Endothelial cell of umbilical vein (primary cell): ENCODE results near the gene SLFN12L. TPM values are rescaled to one million over a fixed set of nuclear protein-coding genes. Genes with fewer than 3 reads are reported as not detected.
A peak's percentile ranks its signal among the peaks of the same experiment; 100 is the strongest.
"Not testable (repeated sequence)": the region's sequence is repeated elsewhere in the genome, so short reads cannot be mapped to it uniquely, and the experiment has no call there.

Experiments
- BruUV-seq: library from RNA; stranded (reverse); fragments of 400-500 nt; replicated peaks from 2 replicates; lab custom pipeline; 2021; lab: Mats Ljungman, UMichigan
- CTCF ChIA-PET: fragments of 300-600, 350-600 bp; sonication (Branson Sonifier 250); formaldehyde crosslinking; loops from one replicate; lab custom pipeline; 2021; ENCODE audit warnings: antibody characterized with exemption, inconsistent platforms; lab: Charles Lee
- POLR2A ChIA-PET: fragments of 300-600, 350-600 bp; sonication (Branson Sonifier 250); formaldehyde crosslinking; loops from one replicate; lab custom pipeline; 2021; ENCODE audit warnings: antibody characterized with exemption, inconsistent platforms; lab: Charles Lee
- DNase-seq: peaks from one replicate; pipeline ENCODE4 v3.0.0-alpha.2; 2011; ENCODE audit warnings: low read depth, low spot score
- FAIRE-seq: peaks from 2 replicates; lab custom pipeline; 2011; peaks lifted over from hg19 to GRCh38; lab: Jason Lieb, UNC
- H2AFZ ChIP-seq: 2 replicates; pipeline ENCODE4 v1.6.0; 2012; ENCODE audit warnings: low read depth, low read length, control low read depth, inconsistent platforms
- H3K27ac ChIP-seq: 2 replicates; pipeline ENCODE4 v1.5.1; 2011; ENCODE audit warnings: low read depth, mild to moderate bottlenecking, control low read depth, low read length, moderate library complexity; ENCODE audit not compliant: insufficient read depth
- H3K27me3 ChIP-seq, 2 experiments: 2 replicates each; pipeline versions ENCODE4 v1.6.0 to v1.6.1; 2011; ENCODE audit warnings: low read length in 2 of 2, mixed read lengths in 1 of 2; ENCODE audit not compliant: control insufficient read depth in 2 of 2, insufficient read depth in 2 of 2
- H3K36me3 ChIP-seq, 2 experiments: 2 replicates in 1 of 2; 3 replicates in 1 of 2; pipeline ENCODE4 v1.5.1; 2011; ENCODE audit warnings: low read length in 2 of 2, mild to moderate bottlenecking in 1 of 2, moderate library complexity in 1 of 2; ENCODE audit not compliant: control insufficient read depth in 2 of 2, insufficient read depth in 2 of 2; ENCODE audit errors: extremely low read depth in 1 of 2
- H3K4me1 ChIP-seq: 3 replicates; pipeline ENCODE4 v1.5.1; 2011; ENCODE audit warnings: mild to moderate bottlenecking, low read length; ENCODE audit not compliant: control insufficient read depth, insufficient read depth; ENCODE audit errors: extremely low read depth
- H3K4me2 ChIP-seq: 2 replicates; pipeline ENCODE4 v1.6.1; 2011; ENCODE audit warnings: low read length, control low read depth, mixed read lengths; ENCODE audit not compliant: insufficient read depth
- H3K4me3 ChIP-seq, 3 experiments: fragments of 200-600 bp in 1 of 3; sonication (generic), shearing (Covaris generic) in 1 of 3; replicated peaks in 1 of 3; 2 replicates each; pipeline ENCODE4 v1.5.1; 2011 to 2016; ENCODE audit warnings: control low read depth in 3 of 3, low read length in 3 of 3, mild to moderate bottlenecking in 2 of 3, inconsistent platforms in 1 of 3, low read depth in 1 of 3, moderate library complexity in 1 of 3; ENCODE audit not compliant: insufficient read depth in 1 of 3
- H3K79me2 ChIP-seq: 2 replicates; pipeline ENCODE4 v1.6.0; 2012; ENCODE audit warnings: low read length, inconsistent platforms; ENCODE audit not compliant: control insufficient read depth, insufficient read depth
- H3K9ac ChIP-seq: replicated peaks from 2 replicates; pipeline ENCODE3; 2011; ENCODE audit warnings: low read length, control low read depth; ENCODE audit not compliant: insufficient read depth; ENCODE audit errors: extremely low read depth
- H3K9me1 ChIP-seq: replicated peaks from 3 replicates; pipeline ENCODE4 v1.6.0; 2011; ENCODE audit warnings: mild to moderate bottlenecking, low read length; ENCODE audit not compliant: control insufficient read depth, insufficient read depth; ENCODE audit errors: extremely low read depth
- H3K9me3 ChIP-seq: replicated peaks from 2 replicates; pipeline ENCODE4 v1.5.1; 2012; ENCODE audit warnings: low read length, inconsistent platforms; ENCODE audit not compliant: control insufficient read depth, insufficient read depth
- H4K20me1 ChIP-seq: replicated peaks from 2 replicates; pipeline ENCODE3; 2011; ENCODE audit warnings: mild to moderate bottlenecking, low read length; ENCODE audit not compliant: control insufficient read depth, insufficient read depth; ENCODE audit errors: extremely low read depth
- EZH2 ChIP-seq: IDR thresholded peaks from 2 replicates; pipeline ENCODE4 v1.6.1; 2012; ENCODE audit warnings: borderline replicate concordance, low read depth, mild to moderate bottlenecking, moderate library complexity, low read length, inconsistent platforms; ENCODE audit not compliant: severe bottlenecking
- FOS ChIP-seq: IDR thresholded peaks from 2 replicates; pipeline ENCODE4 v1.6.1; 2011; ENCODE audit warnings: mild to moderate bottlenecking, low read length, moderate library complexity, borderline replicate concordance; ENCODE audit not compliant: insufficient read depth
- GATA2 ChIP-seq: IDR thresholded peaks from 2 replicates; pipeline ENCODE4 v1.7.0; 2011; ENCODE audit warnings: low read depth, mild to moderate bottlenecking, moderate library complexity, mixed read lengths, low read length; ENCODE audit not compliant: insufficient read length, insufficient read depth
- JUN ChIP-seq: IDR thresholded peaks from 2 replicates; pipeline ENCODE4 v1.6.1; 2011; ENCODE audit warnings: borderline replicate concordance, low read depth; ENCODE audit not compliant: insufficient read length, insufficient read depth
- MYC ChIP-seq: IDR thresholded peaks from one replicate; pipeline ENCODE4 v1.6.1; 2011; ENCODE audit warnings: mild to moderate bottlenecking, low read depth, low read length
- POLR2A ChIP-seq: IDR thresholded peaks from 2 replicates; pipeline ENCODE4 v1.6.1; 2012; ENCODE audit warnings: low read depth, mild to moderate bottlenecking, control low read depth, low read length
- POLR2AphosphoS5 ChIP-seq: IDR thresholded peaks from 2 replicates; pipeline ENCODE4 v1.6.1; 2012; ENCODE audit warnings: low read depth, mild to moderate bottlenecking, control low read depth, low read length, moderate library complexity; ENCODE audit not compliant: insufficient read depth
- dilution Hi-C: fragments of 300-500 bp; cut with MboI; formaldehyde crosslinking; loops from one replicate; pipeline ENCODE4 v1.15.0; 2019; ENCODE audit warnings: low sequenced_read_pairs; ENCODE audit not compliant: extremely low pct_ligation_motif_present
- intact Hi-C: fragments of 100-400 bp; cut with micrococcal nuclease; formaldehyde crosslinking; loops from one replicate; pipeline ENCODE4 v1.10.0; 2022
- polyA plus RNA-seq, 4 experiments: library from polyadenylated mRNA; depleted of rRNA in 3 of 4; stranded (reverse) in 3 of 4; unstranded in 1 of 4; fragments of >200 nt; gene quantifications; 2 replicates each; pipeline versions ENCODE4 v1.2.1 to v1.2.3, GENCODE V29; 2011 to 2012; ENCODE audit warnings: missing spikeins in 1 of 4
- total RNA-seq: library from RNA; stranded (reverse); gene quantifications from 2 replicates; pipeline ENCODE4 v1.2.3, GENCODE V29; 2021
- TF ChIP-seq, protein P1 (sequence below): IDR thresholded peaks from 2 replicates; pipeline ENCODE4 v1.6.1; 2011; ENCODE audit not compliant: insufficient read depth, insufficient read length
- TF ChIP-seq, protein P2 (sequence below), 2 donors: IDR thresholded peaks; 1 replicate in 1 of 2; 2 replicates in 1 of 2; pipeline ENCODE4 v1.5.1; 2011; ENCODE audit warnings: low read length in 2 of 2, mild to moderate bottlenecking in 2 of 2, moderate library complexity in 2 of 2, control low read depth in 1 of 2, inconsistent platforms in 1 of 2, low read depth in 1 of 2; ENCODE audit not compliant: insufficient read depth in 1 of 2; ENCODE audit errors: extremely low read depth in 1 of 2

The SLFN12L gene
- total and polyA plus RNA-seq, 2 donors (not counting 3 experiments of a cell fraction or from before 2014, with no cell fraction given) = not detected

DNA sequence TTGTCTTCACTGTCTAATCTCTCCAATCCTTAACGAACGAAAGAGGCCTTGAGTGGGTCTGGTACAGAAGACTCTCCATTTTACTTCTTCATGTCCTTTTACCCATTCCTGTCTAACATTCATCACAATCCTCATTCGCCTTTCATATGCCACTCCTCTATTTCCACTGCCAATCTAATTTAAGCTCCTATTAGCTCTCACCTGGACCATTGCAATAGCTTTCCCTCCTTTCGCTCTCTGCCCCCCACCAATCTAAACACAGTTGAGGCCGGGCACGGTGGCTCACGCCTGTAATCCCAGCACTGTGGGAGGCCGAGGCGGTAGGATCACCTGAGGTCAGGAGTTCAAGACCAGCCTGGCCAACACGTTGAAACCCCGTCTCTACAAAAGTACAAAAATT lies 29.5 kb upstream of the SLFN12L start:
- peak overlapping the region; percentile 48 for H2AFZ ChIP-seq
- no peaks in the 10 kb centered on the region for H3K36me3 ChIP-seq
- H3K9ac ChIP-seq = no peak overlapping the region
- intact Hi-C loops (loop anchor here (1.0 kb wide), 1 partner anchor 24 kb away; no protein-coding TSS in a partner anchor), dilution Hi-C loops (no loop called here)
- H3K27ac ChIP-seq = no peak overlapping the region
- CTCF ChIA-PET = interaction anchor here (1.4 to 2.2 kb wide), 2 partner anchors 22 to 27 kb away, joined by 3 to 12 read pairs; no protein-coding TSS in a partner anchor
- no peaks in the 10 kb centered on the region for H3K9me1 ChIP-seq
- no peak for FAIRE-seq
- H3K4me2 ChIP-seq = peak overlapping the region; percentile 19
- peaks cover 7 to 12% of the 10 kb centered on the region in 2 experiments for H3K27me3 ChIP-seq
- no peak for TF ChIP-seq JUN
- no peak for TF ChIP-seq EZH2
- TF ChIP-seq, protein P1, sequence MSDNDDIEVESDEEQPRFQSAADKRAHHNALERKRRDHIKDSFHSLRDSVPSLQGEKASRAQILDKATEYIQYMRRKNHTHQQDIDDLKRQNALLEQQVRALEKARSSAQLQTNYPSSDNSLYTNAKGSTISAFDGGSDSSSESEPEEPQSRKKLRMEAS = no peak
- TF ChIP-seq, protein P2, sequence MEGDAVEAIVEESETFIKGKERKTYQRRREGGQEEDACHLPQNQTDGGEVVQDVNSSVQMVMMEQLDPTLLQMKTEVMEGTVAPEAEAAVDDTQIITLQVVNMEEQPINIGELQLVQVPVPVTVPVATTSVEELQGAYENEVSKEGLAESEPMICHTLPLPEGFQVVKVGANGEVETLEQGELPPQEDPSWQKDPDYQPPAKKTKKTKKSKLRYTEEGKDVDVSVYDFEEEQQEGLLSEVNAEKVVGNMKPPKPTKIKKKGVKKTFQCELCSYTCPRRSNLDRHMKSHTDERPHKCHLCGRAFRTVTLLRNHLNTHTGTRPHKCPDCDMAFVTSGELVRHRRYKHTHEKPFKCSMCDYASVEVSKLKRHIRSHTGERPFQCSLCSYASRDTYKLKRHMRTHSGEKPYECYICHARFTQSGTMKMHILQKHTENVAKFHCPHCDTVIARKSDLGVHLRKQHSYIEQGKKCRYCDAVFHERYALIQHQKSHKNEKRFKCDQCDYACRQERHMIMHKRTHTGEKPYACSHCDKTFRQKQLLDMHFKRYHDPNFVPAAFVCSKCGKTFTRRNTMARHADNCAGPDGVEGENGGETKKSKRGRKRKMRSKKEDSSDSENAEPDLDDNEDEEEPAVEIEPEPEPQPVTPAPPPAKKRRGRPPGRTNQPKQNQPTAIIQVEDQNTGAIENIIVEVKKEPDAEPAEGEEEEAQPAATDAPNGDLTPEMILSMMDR (IDR thresholded peaks at IDR 0.05; ENCODE audit: extremely low read depth in 1 of 2, insufficient read depth in 1 of 2, low read depth in 1 of 2, low read length in 2 of 2) = no peak
- no peak for TF ChIP-seq MYC
- TF ChIP-seq GATA2 = no peak
- no peak for TF ChIP-seq FOS
- no peak for TF ChIP-seq POLR2A
- no peak for TF ChIP-seq POLR2AphosphoS5
- peaks cover 30% of the 10 kb centered on the region for H3K79me2 ChIP-seq
- H3K4me1 ChIP-seq = peaks cover 10% of the 10 kb centered on the region
- no peaks in the 10 kb centered on the region for H4K20me1 ChIP-seq
- H3K4me3 ChIP-seq = no peak overlapping the region
- POLR2A ChIA-PET = no interaction called here
- no peaks in the 10 kb centered on the region for H3K9me3 ChIP-seq
- no TSS peak for BruUV-seq
- DNase-seq = no peak

DNA sequence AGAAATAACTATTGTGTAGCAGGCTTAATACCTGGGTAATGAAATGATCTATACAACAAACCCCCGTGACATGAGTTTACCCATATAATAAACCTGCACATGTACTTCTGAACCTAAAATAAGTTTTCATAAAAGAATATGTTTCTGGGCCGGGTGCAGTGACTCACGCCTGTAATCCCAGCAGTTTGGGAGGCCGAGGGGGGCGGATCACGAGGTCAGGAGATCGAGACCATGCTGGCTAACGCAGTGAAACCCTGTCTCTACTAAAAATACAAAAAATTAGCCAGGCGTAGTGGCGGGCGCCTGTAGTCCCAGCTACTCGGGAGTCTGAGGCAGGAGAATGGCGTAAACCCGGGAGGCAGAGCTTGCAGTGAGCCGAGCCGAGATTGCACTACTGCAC lies 25.7 kb upstream of the SLFN12L start:
- H2AFZ ChIP-seq, DNase-seq, intact Hi-C loops, POLR2A ChIA-PET, H3K9me1 ChIP-seq, H3K79me2 ChIP-seq, BruUV-seq, FAIRE-seq, H3K9me3 ChIP-seq, H3K4me1 ChIP-seq, H3K9ac ChIP-seq, H3K4me2 ChIP-seq, H3K36me3 ChIP-seq, H3K27ac ChIP-seq, H4K20me1 ChIP-seq, dilution Hi-C loops, H3K4me3 ChIP-seq: not testable (repeated sequence)
- CTCF ChIA-PET = interaction anchor here (0.7 to 0.8 kb wide), 3 partner anchors 24 to 1445 kb away, joined by 3 read pairs; no protein-coding TSS in a partner anchor
- peaks cover 9 to 25% of the 10 kb centered on the region in 2 experiments for H3K27me3 ChIP-seq
